K562 (cell line): ENCODE measurements around the gene SLC29A4. TPM values are rescaled to one million over a fixed set of nuclear protein-coding genes. Genes with fewer than 3 reads are reported as not detected.

Experiments
- ATAC-seq: fragments of 200-7000 bp; cut with Tn5 transposase; 3 replicates; pipeline ENCODE4 v1.9.1; 2020; ENCODE audit warnings: moderate library complexity
- BruUV-seq: library from RNA; stranded (reverse); fragments of 400-500 nt; replicated peaks from 2 replicates; lab custom pipeline; 2021; lab: Mats Ljungman, UMichigan
- CTCF ChIA-PET: fragments of 300-600 bp; formaldehyde crosslinking; extraction: SDS; loops from one replicate; lab custom pipeline; 2021; ENCODE audit warnings: low intra/inter-chr PET ratio; lab: Yijun Ruan, JAX
- POLR2A ChIA-PET: fragments of 300-600, 350-650 bp; sonication (Branson Sonifier 250); formaldehyde crosslinking; extraction: SDS; loops from one replicate; lab custom pipeline; 2021; ENCODE audit warnings: antibody characterized with exemption, inconsistent platforms; lab: Yijun Ruan, JAX
- DNase-seq, 4 experiments: peaks; one replicate each; pipeline versions ENCODE4 v3.0.0 to v3.0.0-alpha.2; 2011 to 2018; ENCODE audit warnings: low spot score in 3 of 4, mixed read lengths in 3 of 4; ENCODE audit errors: extremely low read depth in 1 of 4
- FAIRE-seq: peaks from 2 replicates; lab custom pipeline; 2011; peaks lifted over from hg19 to GRCh38; lab: Jason Lieb, UNC
- H2AFZ ChIP-seq: 2 replicates; pipeline ENCODE4 v1.6.0; 2011; ENCODE audit warnings: low read depth, low read length, control low read depth, inconsistent platforms
- H3K27ac ChIP-seq: fragments of 200-600 bp; 3 replicates; pipeline ENCODE4 v1.8.0; 2011; ENCODE audit warnings: low read depth, mild to moderate bottlenecking, control low read depth, inconsistent platforms, low read length, moderate library complexity, mixed read lengths; ENCODE audit errors: extremely low read depth
- H3K27me3 ChIP-seq, 2 experiments: fragments of 300-600 bp in 1 of 2; 2 replicates in 1 of 2; 3 replicates in 1 of 2; pipeline versions ENCODE4 v1.6.0 to v1.8.0; 2011; ENCODE audit warnings: inconsistent platforms in 2 of 2, low read length in 2 of 2, mild to moderate bottlenecking in 1 of 2, mixed read lengths in 1 of 2, moderate library complexity in 1 of 2; ENCODE audit not compliant: control insufficient read depth in 2 of 2, insufficient read depth in 2 of 2
- H3K36me3 ChIP-seq: fragments of 300-600 bp; 3 replicates; pipeline ENCODE4 v1.8.0; 2011; ENCODE audit warnings: mild to moderate bottlenecking, low read length, inconsistent platforms; ENCODE audit not compliant: control insufficient read depth, insufficient read depth
- H3K4me1 ChIP-seq, 2 experiments: fragments of 200-600 bp in 1 of 2; replicated peaks in 1 of 2; 2 replicates in 1 of 2; 3 replicates in 1 of 2; pipeline versions ENCODE4 v1.5.1 to v1.8.0; 2011; ENCODE audit warnings: inconsistent platforms in 2 of 2, low read length in 2 of 2, mild to moderate bottlenecking in 1 of 2, mixed read lengths in 1 of 2, moderate library complexity in 1 of 2; ENCODE audit not compliant: control insufficient read depth in 2 of 2, insufficient read depth in 2 of 2
- H3K4me2 ChIP-seq: 2 replicates; pipeline ENCODE4 v1.6.1; 2011; ENCODE audit warnings: low read length, control low read depth, inconsistent platforms, mixed read lengths; ENCODE audit not compliant: insufficient read depth
- H3K4me3 ChIP-seq: fragments of 200-600 bp; sonication (generic), shearing (Covaris generic); 2 replicates; pipeline ENCODE4 v1.5.1; 2016; ENCODE audit warnings: control low read depth, inconsistent platforms
- H3K79me2 ChIP-seq: fragments of 200-600 bp; 3 replicates; pipeline ENCODE4 v1.8.0; 2011; ENCODE audit warnings: low read length, inconsistent platforms; ENCODE audit not compliant: control insufficient read depth, insufficient read depth
- H3K9ac ChIP-seq, 2 experiments: 2 replicates each; pipeline versions ENCODE4 v1.6.0 to v1.6.1; 2011; ENCODE audit warnings: low read depth in 2 of 2, low read length in 2 of 2, control low read depth in 1 of 2, inconsistent platforms in 1 of 2, mild to moderate bottlenecking in 1 of 2, mixed read lengths in 1 of 2; ENCODE audit not compliant: insufficient read depth in 1 of 2
- H3K9me1 ChIP-seq: one replicate; pipeline ENCODE4 v1.6.0; 2011; ENCODE audit warnings: inconsistent platforms, mild to moderate bottlenecking, low read length, moderate library complexity; ENCODE audit not compliant: control insufficient read depth, insufficient read depth
- H3K9me3 ChIP-seq: replicated peaks from 2 replicates; pipeline ENCODE4 v1.5.1; 2011; ENCODE audit warnings: low read depth, low read length, inconsistent platforms; ENCODE audit not compliant: control insufficient read depth, insufficient read depth
- H4K20me1 ChIP-seq: replicated peaks from 2 replicates; pipeline ENCODE4 v1.6.1; 2011; ENCODE audit warnings: low read length, inconsistent platforms, mixed read lengths; ENCODE audit not compliant: control insufficient read depth, insufficient read depth
- CEBPB ChIP-seq: fragments of 450-650 bp; IDR thresholded peaks from 2 replicates; pipeline ENCODE4 v1.6.1; 2016; ENCODE audit warnings: missing genetic modification characterization, missing compliant biosample characterization
- FOS ChIP-seq: IDR thresholded peaks from 3 replicates; pipeline ENCODE4 v1.6.1; 2011; ENCODE audit not compliant: insufficient read length; ENCODE audit errors: extremely low read depth
- PHTF2 ChIP-seq: fragments of 250-450 bp; sonication (Bioruptor Pico); IDR thresholded peaks from 2 replicates; pipeline ENCODE4 v1.5.0; 2021; ENCODE audit warnings: mild to moderate bottlenecking
- POLR2G ChIP-seq: fragments of 200-400 bp; formaldehyde crosslinking; IDR thresholded peaks from 2 replicates; pipeline ENCODE4 v1.6.1; 2017; ENCODE audit warnings: low read depth, mild to moderate bottlenecking, antibody characterized with exemption, low read length, moderate library complexity
- TAF15 ChIP-seq: fragments of 200-400 bp; formaldehyde crosslinking; IDR thresholded peaks from 2 replicates; pipeline ENCODE4 v1.6.1; 2017; ENCODE audit warnings: mild to moderate bottlenecking, low read depth, low read length, moderate library complexity
- WGBS: fragments of 100-300 bp; shearing (Covaris generic); methylation state at CpG from one replicate; pipeline ENCODE4 v1.1.6; 2016; ENCODE audit warnings: low coverage, mixed read lengths; ENCODE audit not compliant: insufficient coverage; ENCODE audit errors: missing lambda C conversion rate; 5-methylcytosine and 5-hydroxymethylcytosine counted together
- in situ Hi-C: fragments of 300-500 bp; cut with MboI; formaldehyde crosslinking; loops from 4 replicates; pipeline ENCODE4 v1.15.0; 2018; ENCODE audit warnings: inconsistent platforms, mixed read lengths
- intact Hi-C: fragments of 100-400 bp; cut with micrococcal nuclease; formaldehyde crosslinking; loops from 2 replicates; pipeline ENCODE4 v1.14.2; 2022
- polyA plus RNA-seq, 8 experiments: library from polyadenylated mRNA; depleted of rRNA in 4 of 8; stranded (reverse) in 5 of 8; unstranded in 3 of 8; fragments of >200 nt; fragmentation: Nextera tagmentation in 2 of 8; fragmentation: Illumina TruSeq in 1 of 8; extraction: Ambion mirVana in 2 of 8; extraction: Trizol in 1 of 8; gene quantifications; 2 replicates each; pipeline versions ENCODE4 v1.2.1 to v1.2.3, GENCODE V29; 2011 to 2014; ENCODE audit warnings: inconsistent platforms in 1 of 8, missing spikeins in 1 of 8
- total RNA-seq, 7 experiments: library from RNA; depleted of rRNA in 6 of 7; stranded (reverse); fragments of >200 nt in 6 of 7; fragmentation: Illumina TruSeq in 2 of 7; extraction: Trizol in 2 of 7; gene quantifications; 2 replicates each; pipeline versions ENCODE4 v1.2.1 to v1.2.3, GENCODE V29; 2011 to 2021; ENCODE audit warnings: low replicate concordance in 1 of 7

SLC29A4 gene
- total and polyA plus RNA-seq, 9 of the 15 experiments (the other 6 are each of a cell fraction or from before 2014, with no cell fraction given) = 0.01 to 1.2 (median 0.37) TPM

GRCh38 chr7:5349005-5349380, 66.2 kb downstream of the SLC29A4 start:
- Histone ChIP-seq H3K27me3 (no peaks in the 10 kb centered on the region), H3K27ac (no peak overlapping the region), H3K9me1 (no peaks in the 10 kb centered on the region), H4K20me1 (0 out of 2 replicates have a peak, but pooled peaks cover 4% of the 10 kb centered on the region), H3K9me3 (no peaks in the 10 kb centered on the region), H3K4me3 (no peak overlapping the region), H3K4me1 (peaks cover 0 to 20% of the 10 kb centered on the region in 2 experiments; a peak in 2 of 5 replicates), H3K79me2 (no peaks in the 10 kb centered on the region), H3K4me2 (no peak overlapping the region), H3K36me3 (peaks cover 15% of the 10 kb centered on the region; the same call in 1 of the 3 replicates), H3K9ac (no peak overlapping the region), H2AFZ (no peak overlapping the region)
- WGBS = 91% methylated on average over 7 of the region's 17 CpGs
- intact Hi-C loops = no loop called here
- no TSS peak for BruUV-seq
- ATAC-seq = no peak
- no peak for DNase-seq
- in situ Hi-C loops = no loop called here
- no peak for FAIRE-seq
- ChIA-PET CTCF (no interaction called here), POLR2A (no interaction called here)
- TF ChIP-seq CEBPB (tag) = no peak
- no peak for TF ChIP-seq TAF15
- peak; percentile 40; the same call in 1 of the 2 replicates for TF ChIP-seq POLR2G

- H2AFZ ChIP-seq = no peak overlapping the region
- no peak overlapping the region for H3K9ac ChIP-seq
- no peak overlapping the region for H3K4me2 ChIP-seq
- H4K20me1 ChIP-seq = 0 out of 2 replicates have a peak, but pooled peaks cover 7% of the 10 kb centered on the region
- ChIA-PET POLR2A (no interaction called here), CTCF (no interaction called here)
- no peaks in the 10 kb centered on the region for H3K79me2 ChIP-seq
- H3K27me3 ChIP-seq = no peaks in the 10 kb centered on the region
- intact Hi-C loops = no loop called here
- no peak overlapping the region for H3K27ac ChIP-seq
- no peak overlapping the region for H3K4me3 ChIP-seq
- H3K9me1 ChIP-seq = no peaks in the 10 kb centered on the region
- FAIRE-seq = no peak
- H3K36me3 ChIP-seq = peaks cover 15% of the 10 kb centered on the region; the same call in 1 of the 3 replicates
- no TSS peak for BruUV-seq
- DNase-seq = no peak
- ATAC-seq = no peak
- TF ChIP-seq FOS (no peak), PHTF2 (CRISPR knock-in tag) (no peak)
- no peaks in the 10 kb centered on the region for H3K9me3 ChIP-seq
- WGBS = 82% methylated on average over 21 of the region's 34 CpGs
- in situ Hi-C loops = loop anchor here (10.0 kb wide), 1 partner anchor 325 kb away; no protein-coding TSS in a partner anchor
- H3K4me1 ChIP-seq = peaks cover 0 to 20% of the 10 kb centered on the region in 2 experiments; a peak in 2 of 5 replicates
Observed at GRCh38 chr7:5349437-5350173, 66.9 kb downstream of the SLC29A4 start.
